Neural cell (in vitro differentiated cells): ENCODE data around the gene NXNL2. TPM values are rescaled to one million over a fixed set of nuclear protein-coding genes. Genes with fewer than 3 reads are reported as not detected.
A peak's percentile ranks its signal among the peaks of the same experiment; 100 is the strongest.

Source experiments
- H2AFZ ChIP-seq: fragments of 200-600, 300-800 bp; sonication (generic), shearing (Covaris generic); 2 replicates; pipeline ENCODE4 v1.6.0; 2014; ENCODE audit warnings: low read depth, mild to moderate bottlenecking, antibody characterized with exemption, low read length, moderate library complexity
- H3F3A ChIP-seq: fragments of 200-600 bp; shearing (Covaris generic); 2 replicates; pipeline ENCODE4 v1.6.1; 2016; ENCODE audit warnings: mild to moderate bottlenecking, moderate library complexity, mixed read lengths, antibody characterized with exemption, low read length; ENCODE audit not compliant: insufficient read depth, poor library complexity, severe bottlenecking
- H3K27ac ChIP-seq: fragments of 200-600, 300-800 bp; sonication (generic), shearing (Covaris generic); 2 replicates; pipeline ENCODE4 v1.5.1; 2014; ENCODE audit warnings: mild to moderate bottlenecking, low read length, moderate library complexity
- H3K27me3 ChIP-seq: fragments of 300-800, 200-600 bp; sonication (generic), shearing (Covaris generic); 2 replicates; pipeline ENCODE4 v1.6.0; 2014; ENCODE audit warnings: mild to moderate bottlenecking, low read depth, low read length, moderate library complexity; ENCODE audit not compliant: insufficient read depth
- H3K36me3 ChIP-seq: fragments of 300-800, 200-600 bp; sonication (generic), shearing (Covaris generic); 2 replicates; pipeline ENCODE4 v1.5.1; 2014; ENCODE audit warnings: mild to moderate bottlenecking, antibody characterized with exemption, low read length, moderate library complexity; ENCODE audit not compliant: insufficient read depth
- H3K4me2 ChIP-seq: fragments of 300-800, 200-600 bp; sonication (generic), shearing (Covaris generic); 2 replicates; pipeline ENCODE4 v1.6.0; 2014; ENCODE audit warnings: mild to moderate bottlenecking, low read length
- H3K4me3 ChIP-seq: fragments of 300-800, 200-600 bp; sonication (generic), shearing (Covaris generic); 2 replicates; pipeline ENCODE4 v1.5.1; 2014; ENCODE audit warnings: mild to moderate bottlenecking, low read length, moderate library complexity
- H3K79me2 ChIP-seq: fragments of 200-600 bp; shearing (Covaris generic); replicated peaks from 2 replicates; pipeline ENCODE4 v1.6.0; 2014; ENCODE audit warnings: mild to moderate bottlenecking, low read length, moderate library complexity; ENCODE audit not compliant: insufficient read depth
- H3K9ac ChIP-seq: fragments of 300-800, 200-600 bp; sonication (generic), shearing (Covaris generic); 2 replicates; pipeline ENCODE4 v1.6.1; 2016; ENCODE audit warnings: mild to moderate bottlenecking, low read length, mixed read lengths
- H3K9me2 ChIP-seq: fragments of 200-600 bp; shearing (Covaris generic); 2 replicates; pipeline ENCODE4 v1.6.1; 2016; ENCODE audit warnings: mild to moderate bottlenecking, low read length, mixed read lengths; ENCODE audit not compliant: insufficient read depth
- H3K9me3 ChIP-seq: fragments of 200-600, 300-800 bp; sonication (generic), shearing (Covaris generic); 2 replicates; pipeline ENCODE4 v1.6.1; 2016; ENCODE audit warnings: mild to moderate bottlenecking, mixed run types, low read length, moderate library complexity, mixed read lengths
- H4K20me1 ChIP-seq: fragments of 200-600 bp; shearing (Covaris generic); 2 replicates; pipeline ENCODE4 v1.6.1; 2016; ENCODE audit warnings: mild to moderate bottlenecking, mixed run types; ENCODE audit not compliant: insufficient read depth
- CTCF ChIP-seq: fragments of 450-650 bp; IDR thresholded peaks from 2 replicates; pipeline ENCODE4 v1.5.1; 2014; ENCODE audit warnings: antibody characterized with exemption, mild to moderate bottlenecking, moderate library complexity; ENCODE audit not compliant: poor library complexity, severe bottlenecking
- EP300 ChIP-seq: fragments of 450-650 bp; conservative IDR thresholded peaks from 2 replicates; pipeline ENCODE4 v1.6.1; 2014; ENCODE audit warnings: antibody characterized with exemption, mild to moderate bottlenecking, moderate library complexity; ENCODE audit not compliant: poor library complexity, severe bottlenecking
- EZH2 ChIP-seq: fragments of 200-600, 300-800 bp; shearing (Covaris generic), sonication (generic); IDR thresholded peaks from 2 replicates; pipeline ENCODE4 v1.6.1; 2014; ENCODE audit warnings: antibody characterized with exemption, low read length, borderline replicate concordance, mild to moderate bottlenecking; ENCODE audit not compliant: insufficient read depth, poor library complexity, severe bottlenecking
- MXI1 ChIP-seq: fragments of 450-650 bp; conservative IDR thresholded peaks from 2 replicates; pipeline ENCODE4 v1.6.1; 2014; ENCODE audit warnings: antibody characterized with exemption, mild to moderate bottlenecking; ENCODE audit not compliant: poor library complexity, severe bottlenecking
- POLR2AphosphoS5 ChIP-seq: IDR thresholded peaks from 2 replicates; pipeline ENCODE4 v1.6.1; 2012
- RAD21 ChIP-seq: fragments of 450-650 bp; conservative IDR thresholded peaks from 2 replicates; pipeline ENCODE4 v1.6.1; 2014; ENCODE audit warnings: antibody characterized with exemption, mild to moderate bottlenecking, moderate library complexity
- REST ChIP-seq: IDR thresholded peaks from 2 replicates; pipeline ENCODE4 v1.6.1; 2012; ENCODE audit warnings: borderline replicate concordance
- SMC3 ChIP-seq: fragments of 450-650 bp; conservative IDR thresholded peaks from 2 replicates; pipeline ENCODE4 v1.6.1; 2014; ENCODE audit warnings: antibody characterized with exemption, mild to moderate bottlenecking, moderate library complexity; ENCODE audit not compliant: poor library complexity
- TAF1 ChIP-seq: IDR thresholded peaks from 2 replicates; pipeline ENCODE4 v1.6.1; 2012; ENCODE audit warnings: low read depth
- polyA plus RNA-seq: library from polyadenylated mRNA; depleted of rRNA; stranded (reverse); fragments of >200 nt; gene quantifications from 2 replicates; pipeline ENCODE4 v1.2.3, GENCODE V29; 2014

The NXNL2 gene
- polyA plus RNA-seq, 1 donor from 2014 or later = 0.51 TPM

GRCh38 chr9:88530051-88530450, 4.9 kb upstream of the NXNL2 start:
- Histone ChIP-seq H3K4me2 (no peak overlapping the region), H3F3A (peaks cover 7% of the 10 kb centered on the region), H3K36me3 (no peaks in the 10 kb centered on the region), H2AFZ (no peak overlapping the region), H3K9me2 (no peaks in the 10 kb centered on the region), H3K27ac (no peak overlapping the region), H3K79me2 (no peaks in the 10 kb centered on the region), H3K9me3 (no peaks in the 10 kb centered on the region), H3K4me3 (no peak overlapping the region), H3K27me3 (peaks cover 9% of the 10 kb centered on the region), H3K9ac (no peak overlapping the region), H4K20me1 (no peaks in the 10 kb centered on the region)
- TF ChIP-seq EZH2 (no peak), MXI1 (no peak), SMC3 (no peak), TAF1 (no peak), EP300 (no peak), POLR2AphosphoS5 (no peak), CTCF (no peak), REST (no peak), RAD21 (no peak)

GRCh38 chr9:88531920-88532698, 2.9 kb upstream of the NXNL2 start:
- H2AFZ ChIP-seq = no peak overlapping the region
- H3K27me3 ChIP-seq = peaks cover 29% of the 10 kb centered on the region
- TF ChIP-seq MXI1 (no peak), REST (peak; percentile 29), POLR2AphosphoS5 (peak; percentile 66), RAD21 (peak; percentile 26), CTCF (peak; percentile 51), EP300 (peak; percentile 73), EZH2 (no peak), TAF1 (no peak), SMC3 (no peak)
- H3K4me2 ChIP-seq = no peak overlapping the region
- H3F3A ChIP-seq = peaks cover 7% of the 10 kb centered on the region
- peak overlapping the region; percentile 53 for H3K27ac ChIP-seq
- peak overlapping the region; percentile 31 for H3K9ac ChIP-seq
- H3K9me3 ChIP-seq = no peaks in the 10 kb centered on the region
- H3K36me3 ChIP-seq = no peaks in the 10 kb centered on the region
- H3K4me3 ChIP-seq = peak overlapping the region; percentile 52
- no peaks in the 10 kb centered on the region for H3K79me2 ChIP-seq
- H3K9me2 ChIP-seq = no peaks in the 10 kb centered on the region
- H4K20me1 ChIP-seq = no peaks in the 10 kb centered on the region
